ENCODE data around the gene RNF5. TPM values are rescaled to one million over a fixed set of nuclear protein-coding genes. Genes with fewer than 3 reads are reported as not detected.

The RNF5 gene
- total RNA-seq, 2 donors from 2014 or later: 46.0 to 64.5 TPM

DNA sequence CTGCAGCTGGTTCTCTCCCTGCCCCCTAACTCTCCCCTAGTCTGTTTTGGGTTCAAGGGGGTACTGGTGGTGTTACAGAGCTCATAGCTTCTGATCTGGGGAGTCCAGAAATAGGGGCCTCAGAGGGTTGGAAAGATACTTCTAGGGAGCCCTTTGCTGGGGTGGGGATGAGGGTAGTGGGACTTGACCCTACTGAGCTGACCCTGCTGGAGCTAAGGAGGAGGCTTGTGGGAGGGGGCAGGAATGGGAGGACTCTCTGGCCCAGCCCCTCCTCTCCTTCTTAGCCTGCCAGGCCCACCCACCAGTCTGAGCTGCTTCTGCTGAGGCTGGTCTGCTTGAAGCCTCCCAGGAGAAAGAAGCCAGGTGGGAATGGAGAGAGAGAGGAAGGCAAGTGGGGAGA lies 13.9 kb upstream of the RNF5 start, which contains the start of gene EGFL8:
Gene EGFL8, plus strand, starts transcription at position 301 of the 400 bp plus-strand sequence. CDS start 1,571 bp downstream, outside the sequence.
- H3K27me3 Mint-ChIP-seq: no peaks in the 10 kb centered on the region
- no peak within 1 kb of the TSS for H3K27ac Mint-ChIP-seq
- no peak for ATAC-seq (replicated peaks)
- H3K36me3 Mint-ChIP-seq (ENCODE audit: low read depth): peaks cover 24% of the 10 kb centered on the region
- H3K9me3 Mint-ChIP-seq: no peaks in the 10 kb centered on the region
- H3K4me3 Mint-ChIP-seq: no peak within 1 kb of the TSS
- H3K4me1 Mint-ChIP-seq: peaks cover 9% of the 10 kb centered on the region

DNA sequence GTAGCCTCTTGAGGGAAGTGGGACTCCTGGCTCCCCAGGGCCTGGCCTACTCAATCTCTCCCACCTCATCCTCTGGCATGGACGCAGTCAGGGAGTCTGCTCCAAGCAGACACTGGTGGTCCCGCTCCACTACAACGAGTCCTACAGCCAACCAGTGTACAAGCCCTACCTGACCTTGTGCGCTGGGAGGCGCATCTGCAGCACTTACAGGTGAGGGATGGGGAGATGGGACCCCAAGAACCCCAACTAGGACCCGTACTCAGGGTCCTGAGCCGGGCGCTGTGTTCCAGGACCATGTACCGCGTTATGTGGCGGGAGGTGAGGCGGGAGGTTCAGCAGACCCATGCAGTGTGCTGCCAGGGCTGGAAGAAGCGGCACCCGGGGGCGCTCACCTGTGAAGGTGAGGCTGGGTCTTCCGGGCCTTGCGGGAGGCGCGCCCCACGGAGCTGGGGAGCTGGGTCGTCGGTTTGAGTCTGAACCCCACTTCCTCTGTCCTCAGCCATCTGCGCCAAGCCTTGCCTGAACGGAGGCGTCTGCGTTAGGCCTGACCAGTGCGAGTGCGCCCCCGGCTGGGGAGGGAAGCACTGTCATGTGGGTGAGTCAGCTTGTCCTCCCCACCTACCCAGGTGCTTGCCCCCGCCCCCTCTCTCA lies 11.7 kb upstream of the RNF5 start:
- Mint-ChIP-seq H3K9me3 (no peaks in the 10 kb centered on the region), H3K27me3 (no peaks in the 10 kb centered on the region), H3K36me3 (ENCODE audit: low read depth) (peaks cover 45% of the 10 kb centered on the region), H3K4me1 (peaks cover 9% of the 10 kb centered on the region), H3K4me3 (no peak overlapping the region), H3K27ac (no peak overlapping the region)
- ATAC-seq (replicated peaks): no peak

DNA sequence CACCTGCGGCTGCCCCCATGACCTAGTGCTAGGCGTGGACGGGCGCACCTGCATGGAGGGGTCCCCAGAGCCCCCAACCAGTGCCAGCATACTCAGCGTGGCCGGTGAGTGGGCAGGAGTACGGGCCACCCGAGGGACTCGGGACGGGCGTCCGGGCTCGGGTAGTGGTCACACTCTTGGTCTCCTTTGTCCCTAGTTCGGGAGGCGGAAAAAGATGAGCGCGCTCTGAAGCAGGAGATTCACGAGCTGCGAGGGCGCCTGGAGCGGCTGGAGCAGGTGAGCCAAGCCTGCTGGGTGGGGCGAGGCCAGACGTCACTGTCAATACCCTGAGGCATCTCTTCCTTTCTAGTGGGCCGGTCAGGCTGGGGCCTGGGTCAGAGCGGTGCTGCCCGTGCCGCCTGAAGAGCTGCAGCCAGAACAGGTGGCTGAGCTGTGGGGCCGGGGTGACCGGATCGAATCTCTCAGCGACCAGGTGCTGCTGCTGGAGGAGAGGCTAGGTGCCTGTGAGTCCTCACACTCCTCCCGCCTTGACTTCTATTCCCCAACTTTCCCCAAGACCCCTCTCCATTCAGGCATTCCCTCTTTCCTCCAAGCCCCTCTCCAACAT lies 10.9 kb upstream of the RNF5 start:
- Mint-ChIP-seq H3K4me1 (peaks cover 9% of the 10 kb centered on the region), H3K9me3 (no peaks in the 10 kb centered on the region), H3K36me3 (ENCODE audit: low read depth) (peaks cover 45% of the 10 kb centered on the region), H3K27me3 (no peaks in the 10 kb centered on the region), H3K4me3 (no peak overlapping the region), H3K27ac (peak overlapping the region; percentile 38)
- ATAC-seq (replicated peaks): no peak

DNA sequence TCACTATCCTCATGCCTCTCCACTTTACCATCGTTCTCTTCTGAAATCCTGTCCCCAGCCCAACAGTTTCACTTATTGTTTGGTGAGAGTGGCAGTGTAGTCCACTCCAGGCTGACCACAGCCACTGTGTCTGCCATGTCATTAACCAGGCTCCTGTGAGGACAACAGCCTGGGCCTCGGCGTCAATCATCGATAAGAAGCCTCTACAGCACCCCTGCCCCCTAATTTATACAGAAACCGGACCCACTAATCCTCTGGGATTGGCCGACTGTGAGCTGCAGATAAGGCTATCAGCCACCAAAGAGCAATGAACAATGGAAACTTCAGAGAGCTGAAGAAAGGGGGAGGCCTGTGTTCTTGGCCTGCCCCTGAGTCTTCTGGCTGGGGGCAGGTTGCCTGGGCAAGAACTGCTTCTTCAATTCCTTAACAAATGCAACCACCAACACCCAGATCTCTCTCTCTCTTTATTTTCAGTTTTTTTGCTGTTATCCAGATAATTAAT lies 10.4 kb upstream of the RNF5 start:
- Mint-ChIP-seq H3K4me3 (no peak overlapping the region), H3K4me1 (peaks cover 9% of the 10 kb centered on the region), H3K27ac (peak overlapping the region; percentile 38), H3K9me3 (no peaks in the 10 kb centered on the region), H3K27me3 (no peaks in the 10 kb centered on the region), H3K36me3 (ENCODE audit: low read depth) (peaks cover 45% of the 10 kb centered on the region)
- no peak for ATAC-seq (replicated peaks)

DNA sequence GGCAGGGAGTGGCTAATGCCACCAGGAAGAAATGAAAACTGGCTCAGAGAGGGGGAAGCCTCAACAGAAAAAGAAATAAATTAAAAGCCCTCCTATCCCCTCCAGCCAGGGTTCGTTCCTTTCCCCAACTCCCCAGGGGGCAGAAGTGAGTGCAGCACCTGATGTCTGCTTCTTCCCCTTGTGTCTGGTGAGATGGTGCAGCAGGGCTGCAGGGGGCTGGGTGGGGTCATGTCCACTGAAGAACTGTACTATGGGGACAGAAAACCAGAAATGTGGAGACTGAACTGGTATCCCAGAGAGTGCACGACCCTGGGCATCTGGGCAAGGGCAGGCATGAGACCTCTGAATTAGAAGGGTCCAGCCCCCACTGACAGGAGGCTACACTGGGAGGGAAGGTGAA lies 9.9 kb upstream of the RNF5 start:
- peak overlapping the region; percentile 38 for H3K27ac Mint-ChIP-seq
- H3K4me3 Mint-ChIP-seq: no peak overlapping the region
- no peaks in the 10 kb centered on the region for H3K9me3 Mint-ChIP-seq
- no peak for ATAC-seq (replicated peaks)
- peaks cover 45% of the 10 kb centered on the region for H3K36me3 Mint-ChIP-seq (ENCODE audit: low read depth)
- H3K4me1 Mint-ChIP-seq: peaks cover 10% of the 10 kb centered on the region
- no peaks in the 10 kb centered on the region for H3K27me3 Mint-ChIP-seq

DNA sequence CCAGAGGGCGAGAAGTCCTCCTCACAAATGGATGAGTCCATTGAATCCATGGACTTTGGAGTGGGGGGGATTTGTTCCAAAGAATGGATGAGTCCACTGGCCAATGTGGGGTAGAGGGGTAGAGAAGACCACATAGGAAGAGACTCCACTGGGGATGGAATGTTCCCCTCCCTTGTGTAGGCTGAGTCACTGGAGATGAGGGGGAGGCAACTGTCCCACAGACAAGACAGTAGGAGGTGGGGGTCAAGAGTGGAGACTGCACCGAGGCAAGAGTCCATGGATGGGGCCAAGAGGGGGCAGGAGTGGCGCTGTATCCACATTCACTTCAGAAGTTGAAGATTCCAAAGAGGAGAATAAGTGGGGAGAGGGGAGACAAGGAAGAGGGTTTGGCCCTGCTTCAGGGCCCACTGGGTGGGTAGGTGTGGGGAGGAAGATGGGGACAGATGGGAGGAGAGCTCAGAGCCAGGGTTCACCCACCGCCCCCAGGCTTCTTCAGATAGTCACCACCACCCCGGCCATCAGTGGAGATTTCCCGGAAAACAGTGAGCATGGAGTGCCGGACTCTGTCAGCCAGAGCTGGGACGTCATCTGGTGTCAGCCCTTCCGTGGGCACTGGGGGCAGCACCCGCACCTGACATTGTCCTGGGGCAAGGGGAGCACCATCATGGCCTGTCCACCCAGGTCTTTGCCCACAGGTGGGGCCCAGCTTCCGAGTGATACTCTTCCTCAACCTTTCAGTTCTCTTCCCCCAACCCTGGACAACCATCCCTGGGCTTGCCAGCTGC lies 9.2 kb upstream of the RNF5 start:
- H3K27me3 Mint-ChIP-seq: no peaks in the 10 kb centered on the region
- H3K9me3 Mint-ChIP-seq: no peaks in the 10 kb centered on the region
- H3K27ac Mint-ChIP-seq: peak overlapping the region; percentile 38
- H3K36me3 Mint-ChIP-seq (ENCODE audit: low read depth): peaks cover 45% of the 10 kb centered on the region
- ATAC-seq (replicated peaks): no peak
- no peak overlapping the region for H3K4me3 Mint-ChIP-seq
- H3K4me1 Mint-ChIP-seq: peaks cover 16% of the 10 kb centered on the region

DNA sequence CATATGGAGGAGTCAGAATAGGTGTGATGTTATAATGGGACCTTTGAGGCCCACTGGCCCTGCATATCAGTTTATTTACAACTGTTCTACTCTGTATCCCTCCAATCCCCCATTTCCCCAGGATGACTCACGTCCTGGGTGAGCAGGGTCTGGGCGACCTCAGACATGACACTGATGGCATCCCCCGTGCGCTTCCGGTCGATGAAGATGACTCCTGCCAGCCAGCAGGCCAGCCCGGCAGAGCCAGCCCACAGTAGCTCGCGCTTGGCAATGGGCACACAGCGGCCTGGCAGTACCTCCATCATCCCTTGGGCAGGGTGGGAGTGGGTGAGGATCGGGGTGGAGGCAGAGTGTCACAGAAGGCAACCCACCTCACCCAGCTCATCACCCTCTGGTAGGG lies 7.9 kb upstream of the RNF5 start:
- no peak overlapping the region for H3K4me3 Mint-ChIP-seq
- H3K27ac Mint-ChIP-seq: peak overlapping the region; percentile 59
- H3K27me3 Mint-ChIP-seq: no peaks in the 10 kb centered on the region
- H3K4me1 Mint-ChIP-seq: peaks cover 16% of the 10 kb centered on the region
- no peaks in the 10 kb centered on the region for H3K9me3 Mint-ChIP-seq
- no peak for ATAC-seq (replicated peaks)
- peaks cover 39% of the 10 kb centered on the region for H3K36me3 Mint-ChIP-seq (ENCODE audit: low read depth)

DNA sequence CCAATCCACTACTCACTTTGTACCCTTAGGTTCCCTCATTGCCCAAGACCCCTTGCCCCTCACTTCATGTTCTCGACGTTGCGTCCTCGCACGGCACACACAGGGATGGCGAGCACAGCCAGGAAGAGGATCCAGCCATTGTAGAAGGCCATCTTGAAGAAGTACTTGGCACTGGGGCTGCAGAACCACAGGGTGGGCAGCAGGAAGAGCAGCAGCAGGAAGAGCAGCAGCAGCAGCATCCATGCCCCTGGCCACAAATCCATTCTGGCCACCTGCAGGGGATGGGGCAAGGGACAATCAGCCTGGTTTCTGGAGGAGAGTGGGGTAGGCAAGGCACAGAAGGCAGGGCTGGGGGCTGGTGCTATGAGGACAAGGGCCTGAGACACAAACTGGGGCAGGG lies 7.0 kb upstream of the RNF5 start:
- no peaks in the 10 kb centered on the region for H3K9me3 Mint-ChIP-seq
- peaks cover 18% of the 10 kb centered on the region for H3K4me1 Mint-ChIP-seq
- H3K27ac Mint-ChIP-seq: peak overlapping the region; percentile 17
- no peak for ATAC-seq (replicated peaks)
- peaks cover 39% of the 10 kb centered on the region for H3K36me3 Mint-ChIP-seq (ENCODE audit: low read depth)
- no peak overlapping the region for H3K4me3 Mint-ChIP-seq
- H3K27me3 Mint-ChIP-seq: no peaks in the 10 kb centered on the region

DNA sequence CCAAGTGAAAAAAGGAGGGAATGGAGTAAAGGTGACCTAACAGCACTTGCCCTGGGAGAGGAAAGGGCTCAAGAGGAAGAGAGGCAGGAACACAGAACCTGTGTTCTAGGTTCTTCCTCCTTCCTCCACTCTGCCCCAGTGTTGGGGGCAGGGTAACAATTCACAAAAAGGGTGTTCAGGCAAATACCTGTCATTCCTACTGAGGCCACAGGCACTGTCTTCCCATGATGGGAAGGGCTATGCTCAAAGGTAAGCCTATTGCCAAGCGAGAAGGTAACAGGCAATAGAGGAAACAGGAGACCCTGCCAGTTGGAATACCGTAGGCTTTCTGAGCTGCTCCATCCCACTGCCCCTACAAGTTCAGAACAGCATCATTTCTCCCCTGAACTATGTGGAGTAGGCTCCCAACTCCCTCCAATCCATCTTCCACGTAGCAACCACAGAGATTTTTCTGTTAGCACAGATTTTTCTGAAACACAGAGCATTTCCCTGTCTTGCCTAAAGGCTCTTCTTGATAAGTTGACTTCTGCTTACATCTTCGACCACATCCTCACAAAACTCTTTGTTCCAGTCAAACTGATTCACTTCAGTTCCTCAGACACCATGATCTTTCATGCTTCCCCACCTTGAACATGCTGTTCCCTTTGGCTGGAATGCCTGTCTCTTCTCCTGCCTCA lies 5.0 kb upstream of the RNF5 start:
- H3K27me3 Mint-ChIP-seq: no peaks in the 10 kb centered on the region
- peaks cover 23% of the 10 kb centered on the region for H3K4me1 Mint-ChIP-seq
- H3K9me3 Mint-ChIP-seq: no peaks in the 10 kb centered on the region
- no peak overlapping the region for H3K4me3 Mint-ChIP-seq
- ATAC-seq (replicated peaks): no peak
- peak overlapping the region; percentile 14 for H3K27ac Mint-ChIP-seq
- peaks cover 38% of the 10 kb centered on the region for H3K36me3 Mint-ChIP-seq (ENCODE audit: low read depth)

DNA sequence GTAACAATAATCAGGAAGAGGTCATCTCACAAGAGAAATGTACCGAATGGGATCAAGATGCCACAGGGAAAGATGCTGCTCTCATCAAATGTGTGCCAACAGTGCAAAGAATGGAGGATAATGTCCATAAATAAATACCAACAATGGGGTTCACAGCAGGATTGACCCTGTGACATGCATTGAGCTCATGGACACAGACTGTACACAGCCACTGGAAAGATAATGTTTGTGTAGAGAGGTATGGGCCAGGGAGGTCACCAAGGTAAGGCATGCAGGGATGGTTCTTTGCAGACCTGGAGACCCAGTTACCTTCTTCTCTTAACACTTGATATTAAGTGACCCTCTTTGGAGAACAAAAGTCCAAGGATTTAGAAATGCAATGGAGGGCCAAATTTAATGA lies 3.8 kb upstream of the RNF5 start:
- peak overlapping the region; percentile 14 for H3K27ac Mint-ChIP-seq
- H3K4me3 Mint-ChIP-seq: peak overlapping the region; percentile 90
- H3K27me3 Mint-ChIP-seq: no peaks in the 10 kb centered on the region
- peaks cover 31% of the 10 kb centered on the region for H3K4me1 Mint-ChIP-seq
- no peaks in the 10 kb centered on the region for H3K9me3 Mint-ChIP-seq
- no peak for ATAC-seq (replicated peaks)
- peaks cover 41% of the 10 kb centered on the region for H3K36me3 Mint-ChIP-seq (ENCODE audit: low read depth)

DNA sequence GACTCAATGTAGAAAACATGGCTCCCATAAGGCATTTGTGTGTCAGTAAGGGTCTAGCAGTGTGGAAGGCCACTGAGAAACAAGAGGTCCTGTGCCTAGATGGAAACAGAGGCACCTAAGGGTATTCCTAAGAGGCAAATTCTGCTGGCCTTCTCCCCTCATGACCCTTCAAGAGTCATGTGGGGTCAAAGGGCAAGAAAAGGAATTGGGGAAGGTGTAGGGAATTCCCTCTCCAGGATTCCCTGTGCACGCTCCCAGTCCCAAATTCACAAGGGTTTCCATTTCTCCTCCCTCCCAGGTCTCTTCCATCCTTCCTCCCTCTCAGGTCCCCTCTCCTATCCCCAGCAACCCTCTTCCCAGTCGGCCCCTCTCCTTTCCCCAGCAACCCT lies 2.9 kb upstream of the RNF5 start:
- Mint-ChIP-seq H3K27me3 (no peaks in the 10 kb centered on the region), H3K9me3 (no peaks in the 10 kb centered on the region), H3K36me3 (ENCODE audit: low read depth) (peaks cover 41% of the 10 kb centered on the region), H3K27ac (peak overlapping the region; percentile 42), H3K4me3 (peak overlapping the region; percentile 90), H3K4me1 (peaks cover 33% of the 10 kb centered on the region)
- no peak for ATAC-seq (replicated peaks)

DNA sequence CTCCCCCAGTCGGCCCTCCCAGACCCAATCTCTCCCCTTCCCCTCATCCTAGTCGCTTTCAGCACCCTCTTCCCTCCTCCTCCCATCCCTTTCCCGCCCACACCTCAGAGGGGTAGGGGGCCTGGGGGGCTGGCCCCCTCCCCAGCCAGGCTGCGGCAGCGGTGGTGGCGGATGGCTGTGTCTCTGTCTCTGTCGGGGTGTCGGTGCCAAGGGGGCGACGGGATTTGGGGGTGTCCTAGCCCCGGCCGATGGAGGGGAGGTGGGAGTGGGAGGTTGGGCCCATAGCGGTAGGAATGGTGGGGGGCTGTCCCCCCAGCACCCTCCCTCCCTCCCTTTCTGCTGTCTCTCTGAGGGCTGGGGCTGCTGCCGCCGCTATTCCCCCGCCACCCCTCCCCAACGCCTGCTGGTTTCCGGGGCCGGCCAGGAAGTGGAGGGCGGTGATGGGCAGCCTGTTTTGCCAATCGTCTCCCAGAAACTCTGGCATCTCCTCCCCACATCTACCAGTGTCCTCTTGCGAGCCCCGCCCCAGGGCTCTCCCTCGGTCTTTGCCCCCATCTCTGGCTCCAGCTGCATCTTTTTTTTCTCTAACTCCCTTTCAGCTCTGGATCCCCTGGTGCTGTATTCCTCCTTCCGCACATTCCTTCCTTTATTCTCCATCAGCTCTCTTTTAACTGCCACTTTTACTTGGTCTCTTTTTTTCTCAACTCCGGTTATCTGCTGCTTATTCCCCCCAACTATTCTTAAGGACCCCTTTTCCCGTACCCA lies 2.3 kb upstream of the RNF5 start, which contains the start of gene AGPAT1:
Gene AGPAT1, minus strand, starts transcription at position 374 of the 765 bp plus-strand sequence. CDS start 4,588 bp downstream, outside the sequence.
- peaks cover 41% of the 10 kb centered on the region for H3K36me3 Mint-ChIP-seq (ENCODE audit: low read depth)
- H3K4me3 Mint-ChIP-seq: peak within 1 kb of the TSS; percentile 90

DNA sequence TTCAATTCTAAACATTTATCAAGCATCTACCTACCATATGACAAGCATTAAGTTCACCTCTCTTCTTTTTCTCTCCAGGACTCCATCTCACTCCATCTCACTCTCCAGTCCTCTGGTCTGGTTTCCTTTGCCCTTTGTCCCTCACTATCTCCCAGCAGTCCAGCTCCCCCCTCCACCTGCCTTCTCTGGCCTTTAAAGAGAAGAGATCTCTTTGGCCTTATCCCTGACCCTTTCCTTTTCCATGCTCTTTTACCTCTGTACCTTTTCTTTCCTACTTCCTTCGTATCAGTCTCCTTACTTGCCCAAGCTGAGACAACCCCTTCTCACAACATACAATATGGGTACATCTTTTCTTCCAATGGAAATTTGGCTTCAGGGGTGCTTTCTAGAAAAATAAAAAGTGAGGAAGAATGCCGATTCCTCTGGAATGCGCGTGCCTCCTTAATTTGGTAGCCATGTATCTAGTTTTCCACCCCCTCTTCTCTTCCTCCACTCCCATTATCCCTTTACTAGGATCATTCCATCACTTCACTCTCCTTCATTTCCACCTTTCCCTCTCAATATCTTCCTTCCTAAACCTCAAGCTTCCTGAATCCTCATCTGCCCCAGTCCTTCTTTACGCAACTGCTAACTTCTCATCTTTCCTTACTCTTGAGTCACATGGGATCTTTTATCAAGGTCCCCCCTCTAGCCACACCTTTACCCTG lies 1.6 kb upstream of the RNF5 start:
- Mint-ChIP-seq H3K4me1 (peaks cover 33% of the 10 kb centered on the region), H3K27ac (peak overlapping the region; percentile 96), H3K36me3 (ENCODE audit: low read depth) (peaks cover 43% of the 10 kb centered on the region)

More for the DNA sequence above, 2.3 kb upstream of the RNF5 start, which contains the start of gene AGPAT1:
- Mint-ChIP-seq H3K27ac (peak within 1 kb of the TSS; percentile 96), H3K27me3 (no peaks in the 10 kb centered on the region), H3K9me3 (no peaks in the 10 kb centered on the region), H3K4me1 (peaks cover 33% of the 10 kb centered on the region)
- peak; percentile 61 for ATAC-seq (replicated peaks)

More for the DNA sequence above, 1.6 kb upstream of the RNF5 start:
- Mint-ChIP-seq H3K27me3 (no peaks in the 10 kb centered on the region), H3K4me3 (peak overlapping the region; percentile 90), H3K9me3 (no peaks in the 10 kb centered on the region)
- ATAC-seq (replicated peaks): no peak

All from activated T-helper 17 cell treated with anti-CD3 and anti-CD28 coated beads, Interleukin-2, amount 50 U/mL, for 72 hours (primary cell).